ENCODE measurements around the gene MFN1.

Gene MFN1

DNA sequence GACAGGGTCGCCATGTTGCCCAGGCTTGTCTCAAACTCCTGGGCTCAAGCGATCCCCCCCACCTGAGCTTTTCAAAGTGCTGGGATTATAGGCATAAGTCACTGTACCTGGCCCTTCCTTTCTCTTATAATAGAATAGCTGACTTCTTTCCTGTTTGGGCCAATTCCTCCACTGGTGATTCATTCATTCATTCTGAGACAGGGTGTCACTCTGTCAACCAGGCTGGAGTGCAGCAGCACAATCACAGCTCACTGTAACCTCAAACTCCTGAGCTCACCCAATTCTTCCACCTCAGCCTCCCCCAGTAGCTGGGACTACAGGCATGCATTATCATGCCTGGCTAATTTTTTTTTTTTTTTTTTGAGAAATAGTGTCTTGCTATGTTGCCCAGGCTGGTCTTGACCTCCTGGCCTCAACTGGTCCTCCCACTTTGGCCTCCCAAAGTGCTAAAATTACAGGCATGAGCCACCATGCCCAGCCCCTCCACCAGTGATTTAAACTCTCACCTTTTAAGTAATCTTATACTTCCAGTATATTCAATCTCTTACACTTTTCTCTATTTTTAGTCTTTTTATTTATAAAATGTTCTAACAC is 82.9 kb downstream of the MFN1 start:
- DNase-seq (ENCODE audit: low spot score): no peak

DNA sequence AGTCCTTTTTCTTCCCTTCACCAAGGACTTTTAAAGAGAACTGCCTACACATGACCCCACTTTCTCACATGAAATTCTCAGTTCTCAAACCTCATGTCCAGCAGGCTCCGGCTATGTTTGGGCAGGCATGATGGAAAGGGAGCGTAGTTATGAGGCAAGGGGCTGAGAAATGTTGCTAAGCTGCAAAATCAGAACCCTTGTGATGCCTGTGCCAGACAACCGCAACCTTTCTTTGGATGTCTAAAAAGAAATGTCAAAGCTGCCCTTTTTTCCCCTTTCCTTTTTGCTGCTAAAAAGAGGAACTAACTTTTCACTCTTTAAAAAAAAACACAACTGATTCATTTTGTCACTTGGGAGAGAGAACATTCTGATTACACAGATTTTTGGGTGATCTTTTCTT is 84.5 kb downstream of the MFN1 start:
- DNase-seq (ENCODE audit: low spot score): peak; percentile 49

DNA sequence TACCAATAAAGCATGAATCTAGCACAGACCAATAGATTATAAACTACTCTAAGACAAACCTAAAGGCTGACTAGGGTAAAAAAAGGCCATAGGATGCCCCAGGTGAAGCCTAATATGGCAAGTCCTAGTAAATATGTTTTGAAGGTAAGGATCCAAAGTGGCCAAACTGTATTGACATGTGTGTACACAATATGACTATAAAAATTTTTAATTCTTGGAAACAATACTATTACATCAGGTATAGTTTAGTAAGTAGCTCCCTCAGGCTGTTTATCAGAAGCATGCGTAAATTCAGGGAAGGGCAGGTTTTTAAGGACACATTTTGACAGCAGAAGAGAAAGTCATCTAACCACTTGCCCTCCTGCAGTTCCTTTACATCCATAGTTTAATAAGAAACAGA is 84.9 kb downstream of the MFN1 start:
- DNase-seq (ENCODE audit: low spot score): no peak

DNA sequence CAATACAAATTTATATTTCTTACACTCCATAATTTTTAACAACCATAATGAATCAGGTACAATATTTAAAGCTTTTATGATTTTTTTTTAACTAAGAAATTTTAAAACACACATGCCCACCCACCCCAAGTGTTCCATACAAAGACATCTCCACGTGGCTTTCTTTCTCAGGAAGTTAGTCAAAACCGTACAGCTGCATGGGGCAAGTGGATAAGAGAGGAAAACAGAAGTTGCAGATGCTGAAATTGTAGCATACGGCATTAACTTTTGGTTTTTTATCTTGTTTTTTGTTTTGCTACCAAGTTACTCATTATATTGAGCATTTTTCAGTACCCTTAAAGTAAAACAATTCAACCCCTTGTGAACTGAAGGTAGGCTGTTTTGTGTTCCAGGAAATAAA is 89.0 kb downstream of the MFN1 start:
- no peak for DNase-seq (ENCODE audit: low spot score)

DNA sequence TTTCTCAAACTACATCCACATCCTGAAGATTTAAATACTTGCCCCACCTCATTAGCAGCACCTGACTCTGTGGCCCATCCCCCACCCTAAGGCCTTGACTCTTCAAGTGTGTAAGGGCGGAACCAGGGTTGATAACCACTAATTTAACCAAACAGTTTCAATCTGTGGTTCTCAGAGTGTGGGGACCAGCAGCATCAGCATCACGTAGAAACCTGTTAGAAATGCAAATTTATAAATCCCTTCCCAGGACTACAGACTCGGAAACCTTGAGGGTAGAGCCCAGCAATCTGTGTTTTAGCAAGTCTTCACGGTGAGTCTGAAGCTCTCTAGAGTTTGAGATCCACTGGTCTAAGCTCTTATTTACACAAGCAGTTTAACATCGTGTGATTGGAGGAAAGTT is 91.3 kb downstream of the MFN1 start:
- no peak for DNase-seq (ENCODE audit: low spot score)

All from putamen (tissue), 1 donor.